Stimulated activated CD4-positive, alpha-beta T cell treated with anti-CD3 and anti-CD28 coated beads, Interleukin-2, amount 100 ng/mL, for 4 hours (primary cell): ENCODE measurements around the gene DNASE1.
"Not testable (repeated sequence)": the region's sequence is repeated elsewhere in the genome, so short reads cannot be mapped to it uniquely, and the experiment has no call there.

ENCODE experiments used
- DNase-seq: peaks from one replicate; pipeline ENCODE4 v3.0.0-alpha.2; 2020; ENCODE audit warnings: low read depth

The DNASE1 gene

DNA sequence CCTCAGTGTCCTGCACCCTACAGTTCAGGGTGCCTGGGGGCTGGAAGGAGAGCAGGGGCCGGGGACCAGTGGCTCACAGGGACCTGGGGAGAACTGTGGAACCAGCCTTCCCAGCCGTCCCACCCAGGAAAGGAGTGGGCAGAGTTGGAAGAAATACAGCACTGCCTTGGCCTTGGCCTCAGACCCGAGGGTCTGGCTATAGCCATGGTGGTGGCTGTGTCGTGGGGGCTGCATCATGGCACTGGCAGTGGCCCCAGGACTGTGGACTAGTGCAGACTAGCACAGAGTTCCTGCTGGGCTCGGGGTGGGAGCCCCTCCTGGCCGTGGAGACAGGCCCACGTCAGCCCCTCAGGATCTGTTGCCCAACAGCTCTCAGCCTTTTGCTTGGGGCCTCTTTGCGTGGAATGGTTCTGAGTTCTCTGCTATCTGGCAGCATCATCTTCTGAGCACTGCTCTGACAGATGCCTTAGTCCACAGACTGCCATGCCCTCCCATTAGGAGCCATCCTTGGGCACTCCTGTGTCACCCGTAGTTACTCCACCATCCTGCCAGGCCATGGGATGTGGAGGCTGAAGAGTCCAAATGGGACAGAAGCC, 12.6 kb upstream of the DNASE1 start:
- DNase-seq: no peak

DNA sequence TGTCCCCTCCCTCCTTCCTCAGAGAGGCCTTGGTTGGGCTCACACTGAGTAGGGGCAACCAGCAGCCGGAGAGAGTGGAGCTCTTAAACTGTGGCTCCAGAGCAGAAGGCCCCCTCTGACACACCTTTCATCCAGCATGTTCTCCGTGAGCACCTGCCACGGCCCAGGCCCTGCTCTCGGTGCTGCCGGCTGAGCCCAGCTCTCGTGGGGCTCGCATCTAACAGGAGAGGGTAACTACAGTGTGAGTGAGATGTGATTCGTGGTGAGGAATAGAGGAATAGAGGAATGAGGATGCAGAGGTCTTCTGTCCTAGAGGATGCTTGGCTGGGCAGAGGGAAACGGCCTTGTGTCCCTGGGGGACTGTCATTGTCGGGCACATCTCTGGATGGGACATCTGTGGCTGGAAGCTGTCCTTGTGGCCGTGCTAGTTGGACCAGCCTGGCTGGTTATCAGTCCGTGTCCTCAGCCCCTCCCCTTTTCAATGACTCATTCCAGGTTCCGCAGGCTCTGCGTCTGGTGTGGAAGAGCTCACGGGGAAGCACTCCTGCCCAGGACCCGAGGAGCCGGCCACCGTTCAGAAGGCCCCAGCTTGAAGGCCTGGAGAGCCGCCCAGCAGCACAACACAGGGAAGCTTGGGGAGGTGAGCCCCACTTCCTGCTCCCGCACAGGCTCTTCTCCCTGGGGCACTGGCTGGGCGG, 11.9 kb upstream of the DNASE1 start:
- no peak for DNase-seq

DNA sequence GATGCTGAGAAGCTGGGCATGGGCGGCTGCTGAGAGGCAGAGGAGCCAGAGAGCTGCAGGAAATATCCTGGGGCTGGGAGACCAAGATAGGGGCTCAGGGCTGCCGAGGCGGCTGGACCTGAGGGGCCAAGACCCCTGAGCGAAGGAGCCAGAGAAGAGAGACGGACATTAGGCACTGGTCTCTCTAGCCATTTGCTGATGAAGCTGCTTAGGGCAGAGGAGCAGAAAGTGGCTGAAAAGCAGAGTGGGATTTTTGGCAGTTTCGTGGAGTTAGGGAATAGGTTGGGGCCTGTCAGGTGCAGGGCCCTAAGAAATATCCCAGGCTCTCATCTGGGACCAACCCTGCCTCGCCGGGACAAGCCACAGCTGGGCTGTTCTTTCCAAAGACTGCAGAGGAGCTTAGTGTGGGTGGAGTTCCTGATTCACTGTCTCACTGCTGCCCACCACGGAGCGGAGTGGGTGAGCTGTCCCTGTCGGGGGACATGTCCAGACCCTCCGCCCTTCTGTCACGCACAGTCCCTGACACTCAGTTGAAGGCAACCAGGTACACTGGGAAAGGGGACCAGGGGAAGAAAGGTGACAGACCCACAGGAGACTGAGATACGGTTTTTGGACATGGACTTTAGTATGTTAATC, 11.3 kb upstream of the DNASE1 start:
- no peak for DNase-seq

DNA sequence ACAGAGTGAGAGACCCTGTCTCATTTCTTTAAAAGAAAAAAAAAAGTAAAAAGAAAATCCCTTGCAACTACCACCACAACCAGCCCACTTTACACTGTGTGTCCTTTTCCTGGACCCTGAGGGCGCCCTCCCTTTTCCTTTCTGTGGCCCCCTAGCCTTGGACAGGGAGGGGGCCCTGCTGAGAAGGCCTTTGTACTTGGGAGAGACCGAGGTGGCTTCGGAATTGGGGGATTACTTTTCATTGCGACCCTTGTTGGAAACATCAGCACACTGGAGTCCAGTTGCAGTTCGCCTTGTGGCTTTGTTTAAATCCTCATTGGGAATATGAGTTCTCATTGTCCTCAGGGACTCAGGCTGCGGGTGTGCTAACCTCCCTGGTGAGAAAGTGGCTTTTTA, 9.4 kb upstream of the DNASE1 start:
- DNase-seq: no peak

DNA sequence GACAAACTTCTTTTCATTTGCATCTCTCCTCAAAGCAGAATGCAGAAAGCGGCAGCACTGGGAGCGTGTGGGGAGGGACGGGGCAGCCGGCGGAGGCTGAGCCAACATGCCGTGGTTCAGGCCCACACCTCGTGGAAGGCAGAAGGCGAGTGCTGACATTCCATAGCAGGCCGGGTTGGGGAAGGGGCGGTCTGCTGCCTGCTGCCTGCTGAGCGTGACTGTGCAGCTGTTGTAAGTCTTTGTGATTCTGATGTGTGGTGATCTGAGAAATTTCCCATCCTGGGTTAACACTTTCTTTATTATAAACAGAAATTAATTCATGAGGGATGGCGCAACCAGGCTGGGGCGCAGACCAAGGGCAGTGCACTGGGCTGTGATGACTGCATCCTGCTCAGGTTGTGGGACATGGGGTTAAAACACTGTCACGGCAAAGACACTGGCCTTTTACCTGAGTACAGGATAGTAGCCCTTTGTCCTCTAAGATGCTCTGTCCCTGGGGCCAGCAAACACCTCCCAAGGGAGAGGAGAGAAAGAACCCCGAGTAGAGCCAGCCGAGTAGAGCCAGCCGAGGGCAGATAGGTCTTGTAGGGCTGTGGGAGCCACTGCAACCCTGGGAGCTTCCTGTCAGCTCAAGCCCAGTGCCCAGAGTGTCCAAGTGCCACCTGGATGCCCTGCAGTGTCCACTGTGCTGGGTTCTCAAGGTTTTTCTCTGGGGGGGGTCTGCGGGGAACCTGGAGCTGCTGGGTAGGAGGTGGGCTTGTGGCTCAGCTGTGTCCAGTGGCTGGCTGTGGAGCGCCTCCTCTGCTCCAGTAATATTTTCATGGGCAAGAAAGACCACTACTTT, 8.8 kb upstream of the DNASE1 start:
- no peak for DNase-seq

DNA sequence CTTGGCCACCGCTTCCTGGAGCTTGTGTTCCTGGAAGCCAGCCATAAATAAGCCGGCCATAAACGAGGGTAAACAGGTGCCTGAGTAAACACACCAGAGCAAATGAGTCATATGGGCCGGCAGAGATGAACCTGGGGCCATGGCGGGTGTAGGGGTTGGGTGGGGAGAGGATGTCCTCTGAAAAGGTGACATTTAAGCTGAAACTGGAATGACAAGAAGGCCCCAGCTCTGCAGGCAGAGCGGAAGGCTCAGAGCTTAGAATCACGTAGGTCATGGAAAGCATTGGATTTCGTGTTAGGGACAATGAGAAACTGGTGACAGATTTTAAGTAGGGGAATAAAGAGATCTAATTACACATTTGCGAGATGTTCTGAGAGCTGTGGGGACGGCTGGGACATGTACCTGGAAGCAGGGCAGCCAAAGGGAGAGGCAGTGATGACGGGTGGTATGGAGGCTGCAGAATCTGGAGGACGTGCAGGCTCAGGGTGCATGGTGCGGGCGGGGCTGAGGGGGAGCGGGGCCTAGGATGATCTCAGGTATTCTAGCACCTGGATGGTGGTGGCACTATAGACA, 8.1 kb upstream of the DNASE1 start:
- DNase-seq: no peak

DNA sequence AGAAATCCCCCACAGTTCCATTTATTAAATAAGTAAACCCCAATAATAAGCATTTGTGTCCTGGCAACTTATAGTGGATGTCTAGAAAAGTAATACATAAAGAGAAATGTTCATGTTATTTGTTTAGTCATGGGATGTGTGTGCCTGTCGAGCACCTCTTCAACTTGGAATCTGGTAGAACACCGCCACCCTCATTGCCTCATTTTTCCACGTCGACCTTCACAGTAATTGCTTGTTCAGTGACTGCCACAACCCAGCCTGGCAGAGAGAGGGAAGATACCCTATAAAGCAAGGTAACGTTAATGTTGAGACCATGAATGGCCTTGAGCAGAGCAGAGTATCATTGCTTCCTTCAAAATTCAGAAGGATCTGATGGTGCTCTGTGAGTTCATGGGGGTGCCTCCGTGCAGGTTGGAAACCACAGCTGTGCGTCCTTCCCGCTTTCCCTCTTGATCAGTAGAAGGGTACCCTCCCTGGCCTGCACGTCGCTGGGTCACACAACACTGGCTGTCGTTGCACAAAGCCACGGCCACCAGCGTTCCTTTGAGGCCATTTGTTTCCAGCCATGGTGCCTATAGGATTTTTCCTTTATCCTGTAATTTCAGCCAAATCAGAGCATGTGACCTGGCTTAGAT, 3.7 kb upstream of the DNASE1 start:
- DNase-seq: no peak

DNA sequence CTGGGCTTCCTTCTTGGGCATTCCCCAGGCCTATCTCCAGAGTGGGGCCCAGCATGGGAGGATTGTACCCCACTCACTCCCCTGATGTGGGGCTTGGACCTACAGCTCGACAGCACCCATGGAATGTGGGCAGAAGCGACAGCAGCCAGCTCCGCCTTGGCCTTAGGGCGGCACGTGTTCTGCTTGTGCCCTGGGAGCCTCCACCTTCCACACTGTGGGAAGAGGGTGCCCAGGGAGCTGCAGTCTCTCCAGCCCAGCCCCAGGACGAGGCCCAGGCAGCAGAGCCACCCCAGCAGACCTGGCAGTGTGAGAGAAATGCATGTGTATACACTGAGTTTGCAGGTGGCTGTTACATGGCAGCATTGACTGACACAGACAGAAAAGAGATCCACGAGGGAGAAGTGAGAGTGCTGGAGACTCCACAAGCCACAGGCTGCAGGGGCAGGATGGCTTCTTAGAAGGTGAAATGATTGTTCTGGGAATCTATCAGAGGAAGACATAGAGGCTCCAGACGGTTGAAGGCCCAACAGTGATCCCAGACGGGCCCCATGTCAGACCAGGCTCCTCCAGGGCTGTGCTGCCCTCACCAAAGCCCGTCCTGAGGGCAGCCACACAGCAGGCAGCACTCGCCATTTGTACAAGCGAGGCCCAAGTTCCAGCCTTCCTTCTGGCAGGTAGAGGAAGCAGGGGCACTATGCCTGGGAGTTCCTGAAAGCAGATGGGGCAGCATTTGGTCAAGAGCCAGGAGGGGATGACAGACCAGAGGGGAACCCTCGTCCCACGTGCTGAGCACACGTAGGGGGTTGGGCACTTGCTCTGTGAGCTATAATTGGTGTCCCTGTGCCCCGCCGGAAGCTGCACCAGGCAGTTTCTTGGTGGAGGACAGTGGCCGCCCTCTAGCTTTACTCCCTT, 2.8 kb upstream of the DNASE1 start:
- DNase-seq: no peak

DNA sequence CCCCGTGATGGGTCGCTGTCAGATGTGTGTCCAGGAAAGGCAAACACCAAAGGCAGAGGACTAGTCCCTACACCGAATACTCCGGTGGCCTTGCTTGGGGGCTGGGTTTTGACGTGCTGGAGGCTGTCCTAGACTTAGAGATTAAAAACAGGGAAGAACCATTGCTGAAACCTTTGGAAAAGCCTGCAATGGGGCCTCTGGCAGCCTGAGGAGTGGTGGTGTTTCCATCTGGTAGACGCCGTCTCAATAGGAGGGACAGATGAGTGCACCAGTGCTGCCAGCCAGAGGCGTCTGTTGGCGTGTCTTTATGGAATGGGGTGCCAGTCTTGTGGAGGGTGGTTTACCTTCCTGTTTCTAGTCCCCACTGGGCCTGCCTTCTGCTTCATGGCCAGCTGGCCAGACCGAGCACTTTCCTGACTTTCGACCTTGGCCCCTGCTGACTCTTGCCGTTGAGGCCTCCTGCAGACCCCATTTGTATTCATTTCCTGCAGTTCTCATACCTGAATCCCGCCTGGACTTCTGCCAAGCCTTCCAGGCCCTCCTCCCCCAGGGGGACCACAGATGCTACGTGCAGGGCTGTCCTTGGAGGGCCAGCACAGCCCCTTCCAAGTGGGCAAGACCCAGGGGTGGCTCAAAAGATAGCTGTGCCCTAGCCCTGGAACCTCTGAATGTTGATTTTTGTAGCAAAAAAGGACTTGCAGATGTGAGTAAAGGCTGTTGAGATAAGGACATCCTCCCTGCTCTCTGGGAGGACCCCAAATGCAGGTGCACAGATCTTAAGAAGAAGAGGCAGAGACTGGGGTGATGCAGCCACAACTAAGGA, 1.9 kb upstream of the DNASE1 start:
- no peak for DNase-seq

DNA sequence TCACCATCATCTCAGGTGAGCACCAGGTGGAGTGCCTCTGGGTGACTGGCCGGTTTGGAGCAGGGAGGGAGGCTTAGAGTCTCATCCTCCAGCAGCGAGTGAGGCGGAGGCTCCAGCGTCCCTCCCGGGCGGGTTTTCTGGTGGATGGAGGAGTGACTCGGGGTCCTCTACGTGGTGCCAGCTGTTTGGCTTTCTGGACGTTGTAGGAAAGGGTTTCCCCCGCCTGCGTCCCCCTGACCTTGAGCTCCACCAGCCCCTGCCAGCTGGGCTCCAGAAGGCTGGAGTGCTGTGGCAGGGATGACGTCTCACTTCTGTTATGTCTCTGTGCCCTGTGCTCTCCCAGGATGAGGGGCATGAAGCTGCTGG, 522 bp downstream of the DNASE1 start:
- DNase-seq: no peak

DNA sequence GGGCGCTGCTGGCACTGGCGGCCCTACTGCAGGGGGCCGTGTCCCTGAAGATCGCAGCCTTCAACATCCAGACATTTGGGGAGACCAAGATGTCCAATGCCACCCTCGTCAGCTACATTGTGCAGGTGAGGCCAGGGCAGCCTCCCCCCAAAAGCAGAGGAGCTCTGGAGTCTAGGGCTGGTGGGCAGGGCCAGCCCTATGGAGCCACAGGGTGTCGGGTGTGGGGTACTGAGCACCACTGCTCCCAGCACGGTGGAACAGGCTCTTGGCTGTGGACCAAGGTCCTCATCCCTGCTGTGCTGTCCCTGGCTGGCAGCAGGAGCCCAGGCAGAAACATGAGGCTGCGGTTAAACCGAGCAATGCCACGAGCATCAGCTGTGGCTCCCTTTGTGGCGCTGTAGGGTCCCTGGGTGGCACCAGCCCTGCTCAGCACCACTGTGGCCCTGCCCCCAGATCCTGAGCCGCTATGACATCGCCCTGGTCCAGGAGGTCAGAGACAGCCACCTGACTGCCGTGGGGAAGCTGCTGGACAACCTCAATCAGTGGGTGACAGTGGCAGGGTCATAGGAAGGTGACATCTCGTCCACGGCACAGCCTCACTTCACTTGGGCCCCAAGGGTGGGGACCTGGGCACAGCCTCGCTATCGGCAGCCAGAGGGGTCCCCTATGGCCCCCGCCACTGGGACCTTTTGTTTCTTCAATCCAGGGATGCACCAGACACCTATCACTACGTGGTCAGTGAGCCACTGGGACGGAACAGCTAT, 1.1 kb downstream of the DNASE1 start:
- no peak for DNase-seq

DNA sequence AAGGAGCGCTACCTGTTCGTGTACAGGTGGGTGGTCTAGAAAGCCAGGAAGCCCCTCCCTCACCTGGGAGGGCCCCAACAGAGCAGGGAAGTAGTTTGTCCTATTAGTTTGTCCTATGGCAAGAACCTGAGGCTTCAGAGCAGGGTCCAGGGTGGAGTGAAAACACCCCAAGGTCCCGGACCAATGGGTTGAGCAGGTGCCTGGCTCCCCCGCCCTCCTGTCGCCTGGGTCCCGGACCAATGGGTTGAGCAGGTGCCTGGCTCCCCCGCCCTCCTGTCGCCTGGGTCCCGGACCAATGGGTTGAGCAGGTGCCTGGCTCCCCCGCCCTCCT, 1.6 kb downstream of the DNASE1 start:
- DNase-seq: not testable (repeated sequence)

DNA sequence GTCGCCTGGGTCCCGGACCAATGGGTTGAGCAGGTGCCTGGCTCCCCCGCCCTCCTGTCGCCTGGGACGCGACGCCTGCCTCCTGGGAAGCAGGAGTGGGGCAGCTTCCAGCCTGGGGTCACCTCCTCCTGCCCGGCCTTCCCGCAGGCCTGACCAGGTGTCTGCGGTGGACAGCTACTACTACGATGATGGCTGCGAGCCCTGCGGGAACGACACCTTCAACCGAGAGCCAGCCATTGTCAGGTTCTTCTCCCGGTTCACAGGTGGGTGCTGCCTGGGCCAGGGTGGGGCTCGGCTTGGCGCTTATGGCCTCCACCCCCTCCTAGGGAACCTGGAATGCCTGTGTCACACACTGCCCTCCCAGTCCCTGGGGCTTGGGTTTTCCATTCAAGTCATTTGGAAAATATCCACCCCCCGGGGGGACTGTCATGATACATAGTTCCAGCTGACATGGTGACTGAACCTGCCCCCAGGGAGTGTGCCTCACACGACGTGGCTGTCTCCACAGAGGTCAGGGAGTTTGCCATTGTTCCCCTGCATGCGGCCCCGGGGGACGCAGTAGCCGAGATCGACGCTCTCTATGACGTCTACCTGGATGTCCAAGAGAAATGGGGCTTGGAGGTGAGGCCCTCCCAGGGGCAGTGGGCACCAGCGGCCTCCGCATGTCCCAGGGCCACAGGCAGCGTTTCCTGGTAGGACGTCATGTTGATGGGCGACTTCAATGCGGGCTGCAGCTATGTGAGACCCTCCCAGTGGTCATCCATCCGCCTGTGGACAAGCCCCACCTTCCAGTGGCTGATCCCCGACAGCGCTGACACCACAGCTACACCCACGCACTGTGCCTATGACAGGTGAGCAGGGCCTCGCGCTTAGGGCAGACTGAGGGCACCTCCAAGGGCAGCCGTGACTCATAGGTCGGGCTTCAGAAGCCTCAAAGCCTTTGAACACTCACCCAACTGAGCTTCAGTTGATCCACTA, 2.3 kb downstream of the DNASE1 start:
- peak; percentile 53 for DNase-seq

DNA sequence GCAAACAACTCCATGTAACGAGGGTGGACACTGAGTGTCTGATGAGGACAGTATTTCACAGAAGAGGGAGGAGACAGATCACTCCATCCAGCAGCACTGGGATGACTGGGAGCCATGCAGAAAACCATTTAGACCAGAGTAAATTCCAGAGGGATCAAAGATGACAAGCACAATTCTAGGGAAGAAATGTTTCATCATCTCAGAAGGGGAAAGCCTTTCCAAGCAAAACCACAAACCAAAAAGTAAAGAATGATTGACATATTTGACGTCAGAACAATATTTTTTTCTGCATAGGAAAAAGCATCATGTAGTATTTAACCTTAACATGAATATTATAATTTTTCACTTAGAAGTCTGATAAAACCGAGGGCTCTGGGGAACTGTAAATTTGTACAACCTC, 4.8 kb downstream of the DNASE1 start:
- DNase-seq: no peak

DNA sequence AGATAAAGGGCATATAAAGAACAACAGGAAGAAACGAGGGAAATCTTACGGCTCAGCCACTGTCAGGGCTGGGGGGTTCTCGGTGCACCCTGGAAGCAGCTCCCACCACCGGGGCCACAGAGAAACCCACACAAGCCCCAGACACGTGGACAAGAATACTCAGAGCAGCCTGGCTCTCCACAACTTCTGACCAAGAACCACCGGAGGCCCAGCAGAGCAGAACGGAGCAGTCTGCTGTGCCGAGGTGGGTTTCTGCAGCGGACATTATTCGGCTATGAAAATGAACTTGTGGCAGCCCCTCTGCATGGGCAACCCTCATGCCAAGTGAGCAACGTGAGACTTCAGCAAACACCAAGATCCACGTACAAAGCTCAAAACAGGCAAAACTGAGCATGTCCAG, 6.8 kb downstream of the DNASE1 start:
- no peak for DNase-seq

DNA sequence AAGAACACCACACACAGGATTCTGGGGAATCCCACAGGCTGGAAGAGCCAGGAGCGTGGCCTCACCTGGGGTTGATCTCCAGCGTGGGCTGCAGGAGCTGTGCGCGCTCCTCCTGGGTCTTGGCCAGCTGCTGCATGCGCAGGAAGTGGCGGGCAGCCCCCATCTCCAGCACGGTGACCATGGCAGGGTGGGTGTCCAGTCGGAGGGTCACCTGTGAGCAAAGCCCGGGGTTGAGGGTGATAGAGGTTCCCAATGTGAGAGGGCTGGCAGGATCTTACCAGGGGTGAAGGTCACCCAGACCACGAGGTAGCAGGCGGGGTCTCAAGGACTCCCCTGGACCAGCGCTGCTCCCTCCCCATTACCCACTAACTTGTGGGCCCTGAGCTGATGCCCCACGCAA, 7.4 kb downstream of the DNASE1 start:
- DNase-seq: no peak

DNA sequence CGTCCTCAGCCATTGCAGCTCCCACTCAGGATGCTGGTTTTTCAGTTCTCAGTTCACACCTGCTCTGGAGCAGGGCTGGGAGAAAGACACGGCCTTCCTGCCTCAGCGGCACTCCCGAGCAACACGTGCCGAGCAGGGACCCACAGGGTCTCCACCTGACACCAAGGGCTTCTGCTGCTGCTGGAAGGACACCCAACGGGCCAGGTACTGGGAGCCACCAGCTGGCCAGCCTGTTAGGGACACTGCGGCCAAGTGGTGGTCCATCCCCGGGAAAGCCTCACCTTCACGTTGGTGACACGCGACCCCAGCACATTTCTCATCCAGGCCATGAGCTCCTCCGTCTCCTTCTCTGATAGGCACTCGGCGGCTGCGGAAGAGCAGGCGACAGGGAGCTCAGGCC, 8.1 kb downstream of the DNASE1 start:
- DNase-seq: no peak

DNA sequence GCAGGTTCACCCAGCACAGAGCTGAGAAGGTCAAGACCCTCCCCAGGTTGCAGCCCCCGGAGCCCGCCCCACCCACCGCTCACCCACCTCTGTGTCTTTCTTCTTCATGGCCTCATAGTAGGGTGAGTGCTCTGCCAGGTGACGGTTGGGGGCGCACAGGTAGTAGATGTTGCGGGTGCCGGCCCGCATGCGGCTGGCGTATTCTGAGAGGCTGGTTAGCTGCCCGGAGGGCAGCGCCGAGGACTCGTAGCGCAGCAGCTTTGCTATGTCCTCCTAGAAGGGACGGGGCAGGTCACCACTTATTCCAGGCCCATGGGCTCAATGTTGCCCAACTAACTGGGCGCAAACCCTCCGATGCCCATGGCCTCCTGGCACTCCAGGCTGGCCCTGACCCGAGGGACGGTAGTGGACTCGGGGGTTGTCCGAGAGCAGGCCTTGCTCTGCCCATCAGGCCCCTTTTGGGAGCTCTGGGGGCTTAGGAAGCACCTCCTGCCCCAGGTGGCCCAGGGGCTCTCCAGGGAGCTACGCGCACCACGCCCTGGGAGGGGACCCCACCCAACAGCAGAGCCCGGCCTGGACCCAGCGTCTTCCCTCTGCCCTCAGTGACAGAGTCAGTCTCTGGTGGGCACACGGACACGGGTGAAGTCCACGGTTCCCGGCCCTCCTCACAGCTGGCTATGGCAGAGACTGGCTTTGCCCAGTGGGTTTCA, 9.9 kb downstream of the DNASE1 start:
- DNase-seq: no peak
